T-helper 22 cell (primary cell): ENCODE measurements around the gene PRR32.
"Not testable (repeated sequence)": the region's sequence is repeated elsewhere in the genome, so short reads cannot be mapped to it uniquely, and the experiment has no call there.

Experiments used
- DNase-seq: peaks from one replicate; pipeline ENCODE4 v3.0.0-alpha.2; 2020; ENCODE audit warnings: low read depth

The PRR32 gene

DNA sequence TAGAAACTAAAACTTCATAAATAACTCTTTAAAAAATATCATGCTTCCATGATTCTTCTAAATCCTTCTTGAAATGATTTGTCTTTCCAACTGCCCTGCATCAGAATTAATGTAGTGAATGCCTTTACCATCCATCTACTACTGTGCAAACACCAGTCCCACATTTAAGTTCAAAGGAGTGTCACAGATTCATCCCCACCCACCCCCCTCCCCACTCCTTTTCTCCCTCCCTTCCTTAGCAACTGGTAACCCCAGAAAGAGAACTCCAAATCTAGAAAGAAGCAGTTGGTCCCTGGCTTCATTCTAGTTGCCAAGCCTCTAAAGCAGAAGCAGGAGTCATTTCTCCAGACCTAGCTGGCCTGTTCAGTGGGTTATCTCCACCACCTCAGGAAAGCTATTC is at the start of gene PRR32:
Gene PRR32, plus strand, starts transcription at position 301 of the 400 bp plus-strand sequence. CDS start 115 bp downstream, outside the sequence.
- no peak for DNase-seq

- no peak for DNase-seq
Observed at GRCh38 chrX:126770179-126770578, 49.4 kb upstream of the PRR32 start.

GRCh38 chrX:126785539-126785938 is 34.0 kb upstream of the PRR32 start:
- no peak for DNase-seq

GRCh38 chrX:126799059-126799458 is 20.5 kb upstream of the PRR32 start:
- DNase-seq = no peak

- DNase-seq = not testable (repeated sequence)
Observed at GRCh38 chrX:126806784-126807183, 12.7 kb upstream of the PRR32 start.

- DNase-seq = no peak
Observed at GRCh38 chrX:126815806-126816205, 3.7 kb upstream of the PRR32 start.

DNA sequence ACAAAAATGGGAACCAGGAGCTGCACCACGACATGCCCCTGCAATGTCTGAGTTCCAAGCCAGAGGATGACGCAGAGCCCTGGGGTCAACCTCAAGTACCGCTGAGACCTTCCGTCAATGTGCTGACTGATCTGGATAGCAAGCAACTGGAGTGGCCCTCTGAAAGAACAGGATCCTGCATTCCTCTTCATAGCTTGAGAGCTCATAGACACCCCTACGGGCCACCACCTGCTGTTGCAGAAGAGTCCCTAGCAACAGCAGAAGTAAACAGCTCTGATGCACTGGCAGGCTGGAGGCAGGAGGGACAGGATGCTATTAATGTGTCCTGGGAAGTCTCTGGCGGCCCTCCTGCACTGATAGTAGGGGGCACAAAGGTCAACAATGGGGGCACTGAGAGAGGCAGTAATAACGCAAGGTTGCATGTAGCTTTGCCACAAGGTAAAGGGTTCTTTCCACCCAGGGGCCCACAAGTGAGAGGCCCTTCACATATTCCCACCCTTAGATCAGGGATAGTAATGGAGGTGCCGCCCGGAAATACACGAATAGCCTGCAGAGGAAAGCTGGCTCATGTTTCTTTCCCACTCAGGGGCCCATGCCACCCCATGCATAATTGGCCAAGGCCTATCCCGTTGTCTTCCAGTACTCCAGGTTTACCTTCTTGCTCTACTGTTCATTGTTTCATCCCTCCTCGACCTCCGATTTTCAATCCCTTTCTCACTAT is 1.3 kb downstream of the PRR32 start:
- no peak for DNase-seq

DNA sequence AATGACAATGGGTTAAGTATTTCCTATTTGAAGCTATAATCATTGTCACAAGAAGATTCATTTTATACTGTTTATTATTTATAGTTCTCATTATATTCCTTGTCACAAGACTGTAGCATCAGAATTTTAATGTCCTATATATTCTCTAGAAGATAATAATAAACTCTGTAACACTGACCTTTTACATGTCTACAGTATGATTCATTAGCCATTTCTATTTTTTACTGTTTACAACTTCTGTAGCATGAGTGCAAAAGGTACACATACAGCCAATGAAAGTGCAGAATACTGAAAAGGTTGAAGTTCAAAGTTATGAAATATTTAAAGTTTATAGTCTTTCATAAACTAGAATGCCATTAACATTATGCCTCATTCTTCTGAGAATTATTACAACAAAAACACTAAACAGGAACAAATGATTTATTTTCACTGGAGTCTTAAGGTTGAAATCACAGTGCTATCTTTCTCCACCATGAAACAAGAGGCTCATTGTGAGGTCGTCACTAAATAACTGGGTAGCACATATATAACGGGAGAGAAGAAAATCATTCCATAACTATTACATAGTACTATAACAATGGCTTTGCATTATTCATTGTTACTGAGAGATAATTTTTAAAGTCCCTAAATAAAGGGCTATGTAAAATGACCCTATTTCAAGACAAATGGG is 4.9 kb downstream of the PRR32 start:
- no peak for DNase-seq

GRCh38 chrX:126825566-126826193 is 6.2 kb downstream of the PRR32 start:
- DNase-seq = no peak

- DNase-seq = no peak
Observed at GRCh38 chrX:126836186-126836585, 16.7 kb downstream of the PRR32 start.

- no peak for DNase-seq
Observed at GRCh38 chrX:126847143-126847542, 27.6 kb downstream of the PRR32 start.

- DNase-seq = no peak
Observed at GRCh38 chrX:126855839-126856524, 36.5 kb downstream of the PRR32 start.
